SJSA1 (cell line): ENCODE measurements around the gene AIDA. TPM values are rescaled to one million over a fixed set of nuclear protein-coding genes. Genes with fewer than 3 reads are reported as not detected.

Source experiments
- DNase-seq, 2 experiments: peaks; one replicate each; pipeline ENCODE4 v3.0.0-alpha.2; 2015 to 2020; ENCODE audit warnings: low spot score in 2 of 2, low read depth in 1 of 2
- H3K27ac ChIP-seq: fragments of 250-450 bp; sonication (Bioruptor Pico); 2 replicates; pipeline ENCODE4 v1.5.1; 2020; ENCODE audit warnings: mild to moderate bottlenecking, moderate library complexity
- H3K27me3 ChIP-seq: fragments of 250-450 bp; sonication (Bioruptor Pico); replicated peaks from 2 replicates; pipeline ENCODE4 v1.5.1; 2020; ENCODE audit warnings: mild to moderate bottlenecking, moderate library complexity
- H3K36me3 ChIP-seq: fragments of 250-450 bp; sonication (Bioruptor Pico); 2 replicates; pipeline ENCODE4 v1.5.1; 2020; ENCODE audit warnings: mild to moderate bottlenecking
- H3K4me1 ChIP-seq: fragments of 250-450 bp; sonication (Bioruptor Pico); replicated peaks from 2 replicates; pipeline ENCODE4 v1.6.1; 2021; ENCODE audit warnings: mild to moderate bottlenecking
- H3K4me3 ChIP-seq: fragments of 250-450 bp; sonication (Bioruptor Pico); 2 replicates; pipeline ENCODE4 v1.5.1; 2020; ENCODE audit warnings: mild to moderate bottlenecking
- H3K9me3 ChIP-seq: fragments of 250-450 bp; sonication (Bioruptor Pico); replicated peaks from 2 replicates; pipeline ENCODE4 v1.5.1; 2020; ENCODE audit warnings: mild to moderate bottlenecking
- total RNA-seq: library from RNA; depleted of rRNA; stranded (reverse); fragments of >200 nt; shearing (Covaris generic); gene quantifications from 2 replicates; pipeline ENCODE4 v1.2.3, GENCODE V29; 2014

AIDA gene
- total RNA-seq, 1 experiment from 2014 or later, result 50.0 TPM

GRCh38 chr1:222734740-222735139 is 22.4 kb upstream of the AIDA start:
- no peaks in the 10 kb centered on the region for H3K9me3 ChIP-seq
- H3K4me3 ChIP-seq, result no peak overlapping the region
- H3K27ac ChIP-seq, result no peak overlapping the region
- H3K4me1 ChIP-seq, result no peaks in the 10 kb centered on the region
- H3K36me3 ChIP-seq, result peaks cover 52% of the 10 kb centered on the region
- no peak for DNase-seq
- H3K27me3 ChIP-seq, result no peaks in the 10 kb centered on the region

GRCh38 chr1:222732216-222733159 is 20.2 kb upstream of the AIDA start:
- Histone ChIP-seq H3K4me1 (no peaks in the 10 kb centered on the region), H3K27me3 (no peaks in the 10 kb centered on the region), H3K4me3 (no peak overlapping the region), H3K9me3 (no peaks in the 10 kb centered on the region), H3K36me3 (peaks cover 74% of the 10 kb centered on the region), H3K27ac (no peak overlapping the region)
- DNase-seq, result no peak

DNA sequence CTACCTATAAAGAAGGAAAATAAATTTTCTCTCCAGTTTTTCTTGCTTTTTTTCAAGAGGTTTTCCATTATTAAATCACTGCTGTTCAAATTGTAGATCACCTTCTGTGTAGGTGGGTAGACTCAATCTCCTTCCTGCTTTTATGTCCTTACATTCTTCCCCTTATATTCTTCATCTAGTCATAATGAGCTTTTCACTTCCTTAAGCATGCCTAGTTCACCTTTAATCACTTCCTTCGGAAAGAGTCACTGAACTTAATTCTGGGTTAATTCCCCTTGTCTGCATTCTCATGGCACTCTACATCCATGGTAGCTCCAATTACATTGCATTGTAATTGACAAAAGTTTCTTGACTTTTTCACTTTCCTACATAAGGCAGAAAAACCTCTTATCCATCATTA is 18.6 kb upstream of the AIDA start:
- Histone ChIP-seq H3K4me1 (no peaks in the 10 kb centered on the region), H3K27me3 (no peaks in the 10 kb centered on the region), H3K36me3 (peaks cover 87% of the 10 kb centered on the region), H3K4me3 (no peak overlapping the region), H3K9me3 (no peaks in the 10 kb centered on the region), H3K27ac (no peak overlapping the region)
- no peak for DNase-seq

DNA sequence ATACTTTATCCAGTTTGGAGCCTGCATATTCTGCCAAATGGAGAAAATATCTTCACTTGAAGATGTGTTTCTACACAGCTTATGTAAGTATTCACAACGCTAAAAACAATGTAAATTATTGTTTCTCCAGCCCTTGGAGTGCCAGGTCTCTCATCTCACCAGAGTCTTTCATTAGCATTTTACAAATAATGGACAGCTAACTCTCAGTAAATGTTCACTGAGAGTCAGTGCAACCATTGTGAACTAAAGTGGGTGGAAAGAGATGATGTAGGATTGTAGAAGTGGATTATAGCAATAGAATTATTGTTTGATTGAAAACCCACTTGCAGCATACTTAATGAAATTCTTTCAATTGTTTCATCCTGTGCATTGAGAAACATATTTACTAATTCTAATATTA is 16.5 kb upstream of the AIDA start:
- H3K36me3 ChIP-seq, result peaks cover 83% of the 10 kb centered on the region

DNA sequence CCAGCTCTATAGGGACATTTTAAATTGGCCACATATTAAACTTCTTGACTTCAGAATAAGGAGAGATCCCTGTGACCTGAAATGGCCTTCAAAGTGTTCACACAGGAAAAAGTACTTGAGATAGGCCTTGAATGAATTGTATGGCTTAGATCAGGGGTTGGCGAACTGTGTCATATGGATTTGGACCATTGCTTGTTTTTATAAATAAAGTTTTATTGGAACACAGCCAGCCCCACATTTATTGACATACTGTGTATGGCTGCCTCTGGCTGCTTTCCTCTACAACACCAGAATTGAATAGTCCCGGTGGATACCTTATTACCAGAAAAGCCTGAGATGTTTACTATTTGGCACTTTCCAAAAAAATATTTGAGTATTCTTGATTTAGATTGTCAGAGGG is 4.1 kb upstream of the AIDA start:
- H3K4me3 ChIP-seq, result no peak overlapping the region
- no peaks in the 10 kb centered on the region for H3K9me3 ChIP-seq
- peaks cover 64% of the 10 kb centered on the region for H3K36me3 ChIP-seq
- no peak for DNase-seq
- H3K27ac ChIP-seq, result no peak overlapping the region
- H3K4me1 ChIP-seq, result no peaks in the 10 kb centered on the region
- no peaks in the 10 kb centered on the region for H3K27me3 ChIP-seq

More for the DNA sequence above, 16.5 kb upstream of the AIDA start:
- DNase-seq, result no peak
- Histone ChIP-seq H3K27me3 (no peaks in the 10 kb centered on the region), H3K27ac (no peak overlapping the region), H3K4me1 (no peaks in the 10 kb centered on the region), H3K4me3 (no peak overlapping the region), H3K9me3 (no peaks in the 10 kb centered on the region)

GRCh38 chr1:222713091-222713961 is 1.0 kb upstream of the AIDA start:
- Histone ChIP-seq H3K36me3 (peaks cover 48% of the 10 kb centered on the region), H3K27me3 (no peaks in the 10 kb centered on the region), H3K4me3 (peak overlapping the region; percentile 67), H3K9me3 (no peaks in the 10 kb centered on the region), H3K4me1 (peaks cover 9% of the 10 kb centered on the region), H3K27ac (peak overlapping the region; percentile 97)
- DNase-seq, result peak; percentile 93

- Histone ChIP-seq H3K27ac (peak overlapping the region; percentile 97), H3K36me3 (peaks cover 35% of the 10 kb centered on the region), H3K27me3 (no peaks in the 10 kb centered on the region), H3K4me3 (peak overlapping the region; percentile 67), H3K4me1 (peaks cover 9% of the 10 kb centered on the region), H3K9me3 (no peaks in the 10 kb centered on the region)
- DNase-seq, result peak; percentile 67 to 69
Measured at GRCh38 chr1:222711319-222712252, 705 bp downstream of the AIDA start.

- Histone ChIP-seq H3K36me3 (peaks cover 22% of the 10 kb centered on the region), H3K27me3 (no peaks in the 10 kb centered on the region), H3K4me3 (no peak overlapping the region), H3K9me3 (no peaks in the 10 kb centered on the region), H3K4me1 (peaks cover 9% of the 10 kb centered on the region), H3K27ac (no peak overlapping the region)
- DNase-seq, result no peak
Measured at GRCh38 chr1:222709700-222710153, 2.6 kb downstream of the AIDA start.

- peaks cover 32% of the 10 kb centered on the region for H3K36me3 ChIP-seq
- H3K9me3 ChIP-seq, result no peaks in the 10 kb centered on the region
- no peaks in the 10 kb centered on the region for H3K27me3 ChIP-seq
- peaks cover 9% of the 10 kb centered on the region for H3K4me1 ChIP-seq
- H3K4me3 ChIP-seq, result no peak overlapping the region
- no peak overlapping the region for H3K27ac ChIP-seq
- no peak for DNase-seq
Measured at GRCh38 chr1:222706815-222707214, 5.5 kb downstream of the AIDA start.

- H3K27me3 ChIP-seq, result no peaks in the 10 kb centered on the region
- no peaks in the 10 kb centered on the region for H3K9me3 ChIP-seq
- H3K4me1 ChIP-seq, result no peaks in the 10 kb centered on the region
- DNase-seq, result no peak
- H3K27ac ChIP-seq, result no peak overlapping the region; the same call in 1 of the 2 replicates
- H3K36me3 ChIP-seq, result peaks cover 44% of the 10 kb centered on the region
- no peak overlapping the region for H3K4me3 ChIP-seq
Measured at GRCh38 chr1:222704260-222704659, 8.0 kb downstream of the AIDA start.

DNA sequence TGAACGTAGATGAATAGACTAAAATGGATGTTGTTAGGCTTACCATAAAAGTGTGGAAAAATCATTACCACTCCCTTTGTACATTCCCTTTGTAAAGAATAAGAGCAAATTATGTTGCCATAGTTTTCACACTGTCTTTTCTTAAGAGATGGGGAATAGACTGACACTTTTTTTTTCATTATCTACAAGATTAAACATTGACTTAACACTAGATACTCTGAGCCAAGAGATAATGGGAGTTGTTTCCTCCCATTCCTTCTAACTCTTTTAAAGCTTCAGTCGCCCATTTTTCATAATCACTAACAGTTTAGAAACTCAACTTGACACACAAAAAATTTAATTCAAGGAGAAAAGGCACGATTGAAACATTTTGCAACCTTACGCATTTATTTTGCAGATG is 10.1 kb downstream of the AIDA start:
- no peak for DNase-seq
- peaks cover 46% of the 10 kb centered on the region for H3K36me3 ChIP-seq
- no peak overlapping the region for H3K4me3 ChIP-seq
- H3K27ac ChIP-seq, result no peak overlapping the region
- H3K9me3 ChIP-seq, result no peaks in the 10 kb centered on the region
- no peaks in the 10 kb centered on the region for H3K4me1 ChIP-seq
- no peaks in the 10 kb centered on the region for H3K27me3 ChIP-seq

GRCh38 chr1:222697826-222698225 is 14.5 kb downstream of the AIDA start:
- Histone ChIP-seq H3K27ac (no peak overlapping the region), H3K4me1 (no peaks in the 10 kb centered on the region), H3K9me3 (no peaks in the 10 kb centered on the region), H3K36me3 (peaks cover 37% of the 10 kb centered on the region), H3K27me3 (no peaks in the 10 kb centered on the region), H3K4me3 (no peak overlapping the region)
- no peak for DNase-seq

- H3K27me3 ChIP-seq, result no peaks in the 10 kb centered on the region
- no peak overlapping the region for H3K27ac ChIP-seq
- no peaks in the 10 kb centered on the region for H3K4me1 ChIP-seq
- DNase-seq, result no peak
- no peak overlapping the region for H3K4me3 ChIP-seq
- peaks cover 37% of the 10 kb centered on the region for H3K36me3 ChIP-seq
- no peaks in the 10 kb centered on the region for H3K9me3 ChIP-seq
Measured at GRCh38 chr1:222697203-222697602, 15.1 kb downstream of the AIDA start.
